Prostate gland (tissue), 2 donors: ENCODE measurements around the gene ARHGEF2.

Source experiments
- CTCF ChIP-seq, 4 experiments: fragments of 200-600 bp in 2 of 4; fragments of 450-650 bp in 2 of 4; sonication (generic) in 2 of 4; IDR thresholded peaks; 1 replicate in 3 of 4; 2 replicates in 1 of 4; pipeline ENCODE4 v1.5.1; 2016 to 2019; ENCODE audit warnings: antibody characterized with exemption in 4 of 4, mild to moderate bottlenecking in 2 of 4, moderate library complexity in 2 of 4
- POLR2A ChIP-seq: fragments of 450-650 bp; IDR thresholded peaks from one replicate; pipeline ENCODE4 v1.6.1; 2016; ENCODE audit warnings: antibody characterized with exemption, mild to moderate bottlenecking

GRCh38 chr1:155920717-155921116 lies 57.6 kb downstream of the ARHGEF2 start:
- TF ChIP-seq POLR2A (no peak), CTCF (IDR thresholded peaks at IDR 0.05) (no peak)
